GM18867 (cell line): Measurements from ENCODE around the gene IFT80.

Experiments used
- ATAC-seq: cut with Tn5 transposase; IDR thresholded peaks from one replicate; pipeline ENCODE4 v1.9.1; 2021; ENCODE audit warnings: mild to moderate bottlenecking, moderate library complexity; ENCODE audit not compliant: unreplicated experiment

The IFT80 gene

GRCh38 chr3:160213191-160213590, 185.8 kb downstream of the IFT80 start:
- no peak for ATAC-seq

DNA sequence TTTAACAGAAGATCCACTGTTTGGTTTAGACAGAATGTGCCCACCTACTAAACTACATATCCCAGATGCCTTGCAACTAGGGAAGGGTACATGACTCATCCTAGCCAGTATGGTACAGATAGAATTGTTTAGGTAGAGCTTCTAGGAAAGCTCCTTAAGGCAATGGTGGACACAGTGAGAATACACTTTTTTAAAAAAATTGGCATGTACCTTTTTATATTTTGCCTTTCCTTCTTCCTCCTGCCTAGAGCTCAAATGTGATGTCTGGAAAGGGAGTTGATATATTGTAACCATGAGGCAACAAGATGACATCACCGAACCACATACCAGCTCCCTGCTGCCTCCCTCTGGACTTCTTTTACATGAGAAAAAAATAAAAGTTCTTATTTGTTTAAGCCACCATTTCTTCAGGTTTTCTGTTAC, 188.2 kb downstream of the IFT80 start:
- peak; percentile 62 for ATAC-seq

DNA sequence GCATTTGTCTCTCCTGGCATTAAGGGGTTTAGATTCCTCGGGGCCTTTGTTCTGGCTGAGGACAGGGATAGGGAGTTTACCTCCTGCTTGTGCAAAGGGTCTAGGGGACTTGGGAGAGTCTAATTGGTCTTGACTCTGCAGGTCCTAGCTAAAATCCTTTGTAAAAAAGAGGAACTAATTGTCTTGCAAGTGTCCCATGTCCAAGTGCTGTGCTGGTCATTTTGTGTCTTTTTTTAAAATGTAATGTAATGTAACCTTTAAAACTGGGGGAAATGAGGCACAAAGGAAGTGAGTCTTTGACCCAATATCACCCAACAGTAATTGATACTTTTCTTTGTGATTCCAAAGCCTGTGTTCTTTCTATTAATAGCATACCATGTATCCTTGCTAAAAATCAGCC, 188.7 kb downstream of the IFT80 start:
- no peak for ATAC-seq
